Peyer's patch (tissue), 4 donors: ENCODE results near the gene SLC25A38. TPM values are rescaled to one million over a fixed set of nuclear protein-coding genes. Genes with fewer than 3 reads are reported as not detected.

Source experiments
- DNase-seq, 3 donors: peaks; one replicate each; pipeline ENCODE4 v3.0.0-alpha.2; 2017 to 2019
- H3K27ac ChIP-seq, 4 donors: fragments of 200-600 bp; sonication (generic); one replicate each; pipeline ENCODE4 v1.5.1; 2016 to 2019
- H3K27me3 ChIP-seq, 2 donors: fragments of 200-600 bp; sonication (generic); one replicate each; pipeline ENCODE4 v1.5.1; 2019
- H3K36me3 ChIP-seq, 3 donors: fragments of 200-600 bp; sonication (generic); one replicate each; pipeline ENCODE4 v1.5.1; 2016 to 2019
- H3K4me1 ChIP-seq, 4 donors: fragments of 200-600 bp; sonication (generic); one replicate each; pipeline ENCODE4 v1.5.1; 2016 to 2019
- H3K4me3 ChIP-seq, 4 donors: fragments of 200-600 bp; sonication (generic); 1 replicate in 3 of 4; 2 replicates in 1 of 4; pipeline ENCODE4 v1.5.1; 2016 to 2019; ENCODE audit warnings: mild to moderate bottlenecking in 1 of 4
- H3K9me3 ChIP-seq, 4 donors: fragments of 200-600 bp; sonication (generic); one replicate each; pipeline ENCODE4 v1.5.1; 2016 to 2019; ENCODE audit warnings: mild to moderate bottlenecking in 1 of 4
- POLR2A ChIP-seq, 2 donors: fragments of 450-650 bp; IDR thresholded peaks; one replicate each; pipeline ENCODE4 v1.5.1; 2017; ENCODE audit warnings: antibody characterized with exemption in 2 of 2, mild to moderate bottlenecking in 2 of 2, moderate library complexity in 2 of 2
- total RNA-seq, 4 donors: library from RNA; depleted of rRNA; stranded (reverse); fragments of >200 nt; gene quantifications; one replicate each; pipeline ENCODE4 v1.1.0, GENCODE V29; 2016
- TF ChIP-seq, protein P1 (sequence below), 6 experiments: fragments of 450-650 bp in 4 of 6; fragments of 200-600 bp in 2 of 6; sonication (generic) in 1 of 6; IDR thresholded peaks; one replicate each; pipeline ENCODE4 v1.5.1; 2017 to 2019; ENCODE audit warnings: antibody characterized with exemption in 6 of 6, mild to moderate bottlenecking in 3 of 6, moderate library complexity in 1 of 6

The SLC25A38 gene
- total RNA-seq, 4 donors from 2014 or later = 15.8 to 35.5 (median 28.4) TPM

- peaks cover 0 to 60% (median 0%) of the 10 kb centered on the region in 3 donors for H3K36me3 ChIP-seq
- TF ChIP-seq POLR2A (IDR thresholded peaks at IDR 0.05) = no peak
- TF ChIP-seq, protein P1, sequence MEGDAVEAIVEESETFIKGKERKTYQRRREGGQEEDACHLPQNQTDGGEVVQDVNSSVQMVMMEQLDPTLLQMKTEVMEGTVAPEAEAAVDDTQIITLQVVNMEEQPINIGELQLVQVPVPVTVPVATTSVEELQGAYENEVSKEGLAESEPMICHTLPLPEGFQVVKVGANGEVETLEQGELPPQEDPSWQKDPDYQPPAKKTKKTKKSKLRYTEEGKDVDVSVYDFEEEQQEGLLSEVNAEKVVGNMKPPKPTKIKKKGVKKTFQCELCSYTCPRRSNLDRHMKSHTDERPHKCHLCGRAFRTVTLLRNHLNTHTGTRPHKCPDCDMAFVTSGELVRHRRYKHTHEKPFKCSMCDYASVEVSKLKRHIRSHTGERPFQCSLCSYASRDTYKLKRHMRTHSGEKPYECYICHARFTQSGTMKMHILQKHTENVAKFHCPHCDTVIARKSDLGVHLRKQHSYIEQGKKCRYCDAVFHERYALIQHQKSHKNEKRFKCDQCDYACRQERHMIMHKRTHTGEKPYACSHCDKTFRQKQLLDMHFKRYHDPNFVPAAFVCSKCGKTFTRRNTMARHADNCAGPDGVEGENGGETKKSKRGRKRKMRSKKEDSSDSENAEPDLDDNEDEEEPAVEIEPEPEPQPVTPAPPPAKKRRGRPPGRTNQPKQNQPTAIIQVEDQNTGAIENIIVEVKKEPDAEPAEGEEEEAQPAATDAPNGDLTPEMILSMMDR (IDR thresholded peaks at IDR 0.05) = no peak
Measured at GRCh38 chr3:39390181-39390580, 7.0 kb downstream of the SLC25A38 start.

GRCh38 chr3:39396690-39397089, 13.5 kb downstream of the SLC25A38 start:
- no peak overlapping the region for H3K27ac ChIP-seq
- TF ChIP-seq, protein P1 (IDR thresholded peaks at IDR 0.05) = no peak
- TF ChIP-seq POLR2A (IDR thresholded peaks at IDR 0.05) = no peak
- H3K9me3 ChIP-seq = no peaks in the 10 kb centered on the region
- no peaks in the 10 kb centered on the region for H3K4me1 ChIP-seq
- no peak overlapping the region for H3K4me3 ChIP-seq
- DNase-seq = no peak
- H3K36me3 ChIP-seq = peaks cover 0 to 87% (median 0%) of the 10 kb centered on the region in 3 donors
- no peaks in the 10 kb centered on the region for H3K27me3 ChIP-seq

More at GRCh38 chr3:39390181-39390580, 7.0 kb downstream of the SLC25A38 start:
- DNase-seq = no peak
- H3K4me3 ChIP-seq = no peak overlapping the region
- H3K4me1 ChIP-seq = peaks cover 0 to 22% (median 5%) of the 10 kb centered on the region in 4 donors
- no peaks in the 10 kb centered on the region for H3K9me3 ChIP-seq
- H3K27ac ChIP-seq = no peak overlapping the region
- no peaks in the 10 kb centered on the region for H3K27me3 ChIP-seq

GRCh38 chr3:39398700-39399099, 15.5 kb downstream of the SLC25A38 start:
- Histone ChIP-seq H3K4me1 (no peaks in the 10 kb centered on the region), H3K9me3 (no peaks in the 10 kb centered on the region), H3K4me3 (no peak overlapping the region), H3K36me3 (peaks cover 0 to 67% (median 0%) of the 10 kb centered on the region in 3 donors), H3K27ac (no peak overlapping the region), H3K27me3 (no peaks in the 10 kb centered on the region)
- TF ChIP-seq, protein P1 (IDR thresholded peaks at IDR 0.05) = no peak
- no peak for TF ChIP-seq POLR2A (IDR thresholded peaks at IDR 0.05)
- DNase-seq = no peak

DNA sequence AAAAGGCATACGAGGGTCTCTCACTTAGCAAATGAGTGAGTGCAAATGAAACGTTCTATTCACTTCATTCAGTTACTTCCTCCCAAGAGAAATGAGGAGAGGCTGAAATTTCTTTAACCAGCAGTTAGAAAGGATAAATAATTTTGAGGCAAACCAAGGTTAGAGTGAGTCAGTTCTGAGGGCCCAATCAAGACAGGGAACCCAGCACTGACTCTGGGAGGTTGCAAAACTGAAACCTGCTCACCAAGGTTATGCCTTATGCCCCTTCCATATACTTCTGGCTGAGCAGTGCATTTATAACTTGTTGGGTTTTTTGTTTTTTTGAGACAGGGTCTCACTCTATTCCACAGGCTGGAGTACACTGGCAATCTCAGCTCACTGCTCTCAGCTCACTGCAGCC, 18.8 kb downstream of the SLC25A38 start:
- no peaks in the 10 kb centered on the region for H3K27me3 ChIP-seq
- no peak overlapping the region for H3K27ac ChIP-seq
- DNase-seq = no peak
- TF ChIP-seq, protein P1 (IDR thresholded peaks at IDR 0.05) = no peak
- TF ChIP-seq POLR2A (IDR thresholded peaks at IDR 0.05) = no peak
- H3K4me1 ChIP-seq = no peaks in the 10 kb centered on the region
- no peaks in the 10 kb centered on the region for H3K9me3 ChIP-seq
- peaks cover 0 to 34% (median 0%) of the 10 kb centered on the region in 3 donors for H3K36me3 ChIP-seq
- H3K4me3 ChIP-seq = no peak overlapping the region

- Histone ChIP-seq H3K4me1 (peaks cover 0 to 23% (median 0%) of the 10 kb centered on the region in 4 donors), H3K27ac (no peak overlapping the region), H3K4me3 (no peak overlapping the region), H3K27me3 (no peaks in the 10 kb centered on the region), H3K9me3 (no peaks in the 10 kb centered on the region), H3K36me3 (peaks cover 0 to 31% (median 0%) of the 10 kb centered on the region in 3 donors)
- TF ChIP-seq, protein P1 (IDR thresholded peaks at IDR 0.05) = no peak
- no peak for TF ChIP-seq POLR2A (IDR thresholded peaks at IDR 0.05)
- DNase-seq = no peak
Measured at GRCh38 chr3:39404943-39405686, 21.9 kb downstream of the SLC25A38 start.
